ENCODE data around the gene DNAJB5. TPM values are rescaled to one million over a fixed set of nuclear protein-coding genes. Genes with fewer than 3 reads are reported as not detected.

DNAJB5 gene
- total and polyA plus RNA-seq, 9 donors = 17.8 to 51.5 (median 30.4) TPM

GRCh38 chr9:35026671-35027070 is 37.1 kb downstream of the DNAJB5 start:
- no peaks in the 10 kb centered on the region for H3K36me3 ChIP-seq (ENCODE audit: control insufficient read depth, insufficient read depth, low read length)
- H3K27me3 ChIP-seq (ENCODE audit: control insufficient read depth, insufficient read depth, low read length) = no peaks in the 10 kb centered on the region
- H3K27ac ChIP-seq (ENCODE audit: low read length) = no peak overlapping the region
- 100% methylated on average over 1 of the region's 3 CpGs for WGBS (ENCODE audit: insufficient coverage)
- no peaks in the 10 kb centered on the region for H3K9me3 ChIP-seq (replicated peaks; ENCODE audit: control insufficient read depth, low read depth, low read length)
- DNase-seq = no peak
- no peak overlapping the region for H3K4me3 ChIP-seq (ENCODE audit: low read length)
- no peaks in the 10 kb centered on the region for H3K4me1 ChIP-seq (ENCODE audit: control insufficient read depth, insufficient read depth, low read length)

GRCh38 chr9:35027374-35027773 is 37.8 kb downstream of the DNAJB5 start:
- no peak for DNase-seq
- Histone ChIP-seq H3K4me1 (ENCODE audit: control insufficient read depth, insufficient read depth, low read length) (no peaks in the 10 kb centered on the region), H3K9me3 (replicated peaks; ENCODE audit: control insufficient read depth, low read depth, low read length) (no peaks in the 10 kb centered on the region), H3K36me3 (ENCODE audit: control insufficient read depth, insufficient read depth, low read length) (no peaks in the 10 kb centered on the region), H3K27ac (ENCODE audit: low read length) (no peak overlapping the region), H3K4me3 (ENCODE audit: low read length) (no peak overlapping the region), H3K27me3 (ENCODE audit: control insufficient read depth, insufficient read depth, low read length) (no peaks in the 10 kb centered on the region)
- no CpG with 5 or more reads among the region's 1 CpG for WGBS (ENCODE audit: insufficient coverage)

GRCh38 chr9:35027860-35028259 is 38.3 kb downstream of the DNAJB5 start:
- DNase-seq = no peak
- H3K9me3 ChIP-seq (replicated peaks; ENCODE audit: control insufficient read depth, low read depth, low read length) = no peaks in the 10 kb centered on the region
- no peaks in the 10 kb centered on the region for H3K27me3 ChIP-seq (ENCODE audit: control insufficient read depth, insufficient read depth, low read length)
- H3K4me3 ChIP-seq (ENCODE audit: low read length) = no peak overlapping the region
- no peak overlapping the region for H3K27ac ChIP-seq (ENCODE audit: low read length)
- no peaks in the 10 kb centered on the region for H3K36me3 ChIP-seq (ENCODE audit: control insufficient read depth, insufficient read depth, low read length)
- no peaks in the 10 kb centered on the region for H3K4me1 ChIP-seq (ENCODE audit: control insufficient read depth, insufficient read depth, low read length)
- WGBS (ENCODE audit: insufficient coverage) = no CpG with 5 or more reads among the region's 1 CpG

DNA sequence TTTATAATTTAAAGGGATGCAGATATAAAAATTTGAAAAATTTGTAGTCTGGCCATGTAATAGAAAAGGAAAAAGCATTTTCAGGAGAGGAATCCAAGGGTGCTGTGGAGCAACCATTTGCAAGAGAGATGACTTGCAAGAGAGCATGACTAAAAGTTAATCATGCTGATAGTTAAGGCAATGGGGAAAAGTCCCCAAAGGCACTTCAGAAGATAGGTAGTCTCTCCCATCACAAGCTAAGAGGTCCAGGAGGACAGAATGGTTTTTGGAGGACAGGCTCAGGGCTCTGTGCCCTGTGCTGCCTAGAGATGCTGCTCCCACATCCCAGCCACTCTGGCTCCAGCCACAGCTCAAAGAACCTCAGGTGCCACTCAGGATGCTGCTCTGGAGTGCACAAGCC is 38.8 kb downstream of the DNAJB5 start:
- Histone ChIP-seq H3K27ac (ENCODE audit: low read length) (no peak overlapping the region), H3K9me3 (replicated peaks; ENCODE audit: control insufficient read depth, low read depth, low read length) (no peaks in the 10 kb centered on the region), H3K4me3 (ENCODE audit: low read length) (no peak overlapping the region), H3K27me3 (ENCODE audit: control insufficient read depth, insufficient read depth, low read length) (no peaks in the 10 kb centered on the region), H3K36me3 (ENCODE audit: control insufficient read depth, insufficient read depth, low read length) (no peaks in the 10 kb centered on the region), H3K4me1 (ENCODE audit: control insufficient read depth, insufficient read depth, low read length) (no peaks in the 10 kb centered on the region)
- DNase-seq = no peak

DNA sequence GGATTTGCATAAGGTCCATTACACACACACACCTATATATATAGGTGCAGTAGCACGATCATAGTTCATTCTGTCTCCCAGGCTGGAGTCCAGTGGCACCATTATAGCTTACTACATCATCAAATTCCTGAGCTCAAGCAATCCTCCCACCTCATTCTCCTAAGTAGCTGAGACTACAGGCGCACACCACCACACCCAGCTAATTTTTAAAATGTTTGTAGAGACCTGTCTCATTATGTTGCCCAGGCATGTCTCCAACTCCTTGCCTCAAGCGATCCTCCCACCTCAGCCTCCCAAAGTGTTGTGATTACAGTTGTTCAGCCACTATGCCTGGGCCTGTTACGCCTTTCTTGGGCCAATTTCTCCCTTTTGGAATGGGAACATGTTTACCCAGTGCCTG is 39.7 kb downstream of the DNAJB5 start:
- no peak overlapping the region for H3K4me3 ChIP-seq (ENCODE audit: low read length)
- no peak overlapping the region for H3K27ac ChIP-seq (ENCODE audit: low read length)
- no peaks in the 10 kb centered on the region for H3K9me3 ChIP-seq (replicated peaks; ENCODE audit: control insufficient read depth, low read depth, low read length)
- no peaks in the 10 kb centered on the region for H3K27me3 ChIP-seq (ENCODE audit: control insufficient read depth, insufficient read depth, low read length)
- no peaks in the 10 kb centered on the region for H3K4me1 ChIP-seq (ENCODE audit: control insufficient read depth, insufficient read depth, low read length)
- no CpG with 5 or more reads among the region's 4 CpGs for WGBS (ENCODE audit: insufficient coverage)
- no peaks in the 10 kb centered on the region for H3K36me3 ChIP-seq (ENCODE audit: control insufficient read depth, insufficient read depth, low read length)
- no peak for DNase-seq

DNA sequence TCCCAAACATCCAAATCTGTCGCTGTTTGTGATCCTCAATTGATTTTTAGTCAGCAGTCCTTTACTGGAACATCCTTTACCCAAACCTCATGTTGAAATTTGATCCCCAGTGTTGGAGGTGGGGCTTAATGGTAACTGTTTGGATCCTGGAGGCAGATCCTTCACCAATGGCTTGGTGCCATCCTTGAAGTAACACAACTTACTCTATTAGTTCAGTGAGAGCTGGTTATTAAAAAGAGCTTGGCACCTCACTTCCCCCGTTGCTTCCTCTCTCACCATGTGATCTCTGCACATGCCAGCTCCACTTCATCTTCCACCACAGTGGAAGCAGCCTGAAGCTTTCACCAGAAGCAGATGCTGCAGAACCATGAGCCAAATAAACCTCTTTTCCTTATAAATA is 40.3 kb downstream of the DNAJB5 start:
- Histone ChIP-seq H3K4me1 (ENCODE audit: control insufficient read depth, insufficient read depth, low read length) (no peaks in the 10 kb centered on the region), H3K4me3 (ENCODE audit: low read length) (no peak overlapping the region), H3K9me3 (replicated peaks; ENCODE audit: control insufficient read depth, low read depth, low read length) (no peaks in the 10 kb centered on the region), H3K27ac (ENCODE audit: low read length) (no peak overlapping the region), H3K27me3 (ENCODE audit: control insufficient read depth, insufficient read depth, low read length) (no peaks in the 10 kb centered on the region), H3K36me3 (ENCODE audit: control insufficient read depth, insufficient read depth, low read length) (no peaks in the 10 kb centered on the region)
- no CpG with 5 or more reads among the region's 2 CpGs for WGBS (ENCODE audit: insufficient coverage)
- DNase-seq = no peak

DNA sequence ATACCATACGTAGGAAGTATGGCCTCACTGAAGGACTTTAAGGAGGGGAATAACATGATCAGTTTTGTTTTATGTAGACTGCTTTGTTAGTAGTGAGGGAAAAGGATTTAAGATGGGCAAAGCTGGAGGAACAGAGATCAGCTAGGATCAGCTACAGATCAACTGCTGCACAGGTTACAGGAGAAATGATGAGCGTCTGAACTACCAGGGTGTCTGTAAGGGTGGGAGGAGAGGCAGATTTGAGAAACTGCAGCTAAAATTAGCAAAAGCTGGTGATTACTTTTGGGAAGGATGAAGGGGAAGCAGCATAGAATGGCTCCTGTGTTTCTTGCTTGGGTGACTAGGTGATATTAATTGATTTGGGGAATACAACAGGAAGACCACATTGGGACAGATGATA is 43.6 kb downstream of the DNAJB5 start:
- H3K27ac ChIP-seq (ENCODE audit: low read length) = no peak overlapping the region
- H3K4me3 ChIP-seq (ENCODE audit: low read length) = no peak overlapping the region
- DNase-seq = no peak
- no peaks in the 10 kb centered on the region for H3K27me3 ChIP-seq (ENCODE audit: control insufficient read depth, insufficient read depth, low read length)
- no peaks in the 10 kb centered on the region for H3K9me3 ChIP-seq (replicated peaks; ENCODE audit: control insufficient read depth, low read depth, low read length)
- peaks cover 3% of the 10 kb centered on the region for H3K36me3 ChIP-seq (ENCODE audit: control insufficient read depth, insufficient read depth, low read length)
- WGBS (ENCODE audit: insufficient coverage) = 70% methylated on average over 2 of the region's 2 CpGs
- peaks cover 7% of the 10 kb centered on the region for H3K4me1 ChIP-seq (ENCODE audit: control insufficient read depth, insufficient read depth, low read length)

- peak; percentile 53 for DNase-seq
Observed at GRCh38 chr9:35035851-35036701, 46.5 kb downstream of the DNAJB5 start.

DNA sequence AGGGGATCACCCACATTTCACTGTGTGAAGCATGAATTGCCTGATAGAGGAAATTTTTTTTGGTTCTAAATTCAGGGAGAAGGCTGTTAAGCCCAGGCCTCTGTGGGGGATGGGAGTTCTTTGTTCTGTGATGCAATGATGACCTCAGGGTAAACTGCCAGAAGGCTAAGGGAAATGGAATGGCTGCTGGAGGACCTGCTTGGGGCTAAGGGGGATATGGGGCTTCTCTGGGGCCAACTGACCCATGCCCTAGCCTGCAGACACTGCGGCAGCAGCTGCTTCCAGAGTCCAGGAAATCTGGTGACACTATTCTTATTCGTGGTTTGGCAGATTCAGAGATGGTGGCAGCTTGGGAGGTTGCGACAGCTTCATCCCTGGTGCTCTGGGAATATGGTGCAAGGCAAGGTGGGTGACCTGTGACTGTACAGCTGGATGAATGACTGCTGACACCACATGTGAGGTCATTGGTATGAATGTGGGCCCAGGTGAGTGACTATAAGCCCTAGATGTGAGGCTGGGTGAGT is 52.6 kb downstream of the DNAJB5 start:
- DNase-seq = no peak
- 76% methylated on average over 3 of the region's 3 CpGs for WGBS (ENCODE audit: insufficient coverage)
- Histone ChIP-seq H3K4me1 (ENCODE audit: control insufficient read depth, insufficient read depth, low read length) (no peaks in the 10 kb centered on the region), H3K36me3 (ENCODE audit: control insufficient read depth, insufficient read depth, low read length) (peaks cover 37% of the 10 kb centered on the region), H3K27me3 (ENCODE audit: control insufficient read depth, insufficient read depth, low read length) (no peaks in the 10 kb centered on the region), H3K4me3 (ENCODE audit: low read length) (no peak overlapping the region), H3K27ac (ENCODE audit: low read length) (no peak overlapping the region), H3K9me3 (replicated peaks; ENCODE audit: control insufficient read depth, low read depth, low read length) (no peaks in the 10 kb centered on the region)

More at GRCh38 chr9:35035851-35036701, 46.5 kb downstream of the DNAJB5 start:
- Histone ChIP-seq H3K36me3 (ENCODE audit: control insufficient read depth, insufficient read depth, low read length) (peaks cover 3% of the 10 kb centered on the region), H3K4me3 (ENCODE audit: low read length) (peak overlapping the region; percentile 28), H3K9me3 (replicated peaks; ENCODE audit: control insufficient read depth, low read depth, low read length) (no peaks in the 10 kb centered on the region), H3K27me3 (ENCODE audit: control insufficient read depth, insufficient read depth, low read length) (no peaks in the 10 kb centered on the region), H3K4me1 (ENCODE audit: control insufficient read depth, insufficient read depth, low read length) (peaks cover 7% of the 10 kb centered on the region), H3K27ac (ENCODE audit: low read length) (no peak overlapping the region)
- WGBS (ENCODE audit: insufficient coverage) = 26% methylated on average over 40 of the region's 48 CpGs

DNA sequence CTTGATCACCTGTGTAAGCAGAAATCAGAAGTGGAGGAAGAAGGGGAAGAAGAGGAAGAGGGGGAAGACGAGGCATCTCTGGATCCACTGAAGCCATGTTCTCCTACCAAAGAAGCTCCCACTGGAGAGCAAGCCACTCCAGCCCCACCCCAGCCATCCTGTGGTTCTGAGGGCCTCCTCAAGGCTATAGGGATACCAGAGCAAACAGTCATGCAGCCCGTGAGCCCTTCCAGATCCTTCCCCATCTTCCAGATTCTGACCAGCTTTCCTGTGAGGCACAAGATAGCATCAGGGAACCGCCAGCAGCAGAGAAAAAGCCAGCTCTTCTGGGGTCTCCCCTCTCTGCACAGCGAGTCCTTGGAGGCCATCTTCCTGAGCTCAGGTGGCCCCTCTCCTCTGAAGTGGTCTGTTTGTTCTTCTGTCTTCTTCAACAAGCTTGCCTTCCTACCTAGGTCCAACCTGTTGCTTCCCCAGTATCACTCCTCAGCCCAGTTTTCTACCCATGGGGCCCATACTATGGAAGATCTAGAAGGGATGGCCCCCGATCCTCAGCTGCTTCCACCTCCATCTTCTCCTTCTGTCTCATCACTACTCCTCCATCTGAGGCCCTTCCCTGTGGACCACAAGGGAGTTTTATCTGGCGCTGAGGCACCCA is 53.5 kb downstream of the DNAJB5 start:
- H3K36me3 ChIP-seq (ENCODE audit: control insufficient read depth, insufficient read depth, low read length) = peaks cover 43% of the 10 kb centered on the region
- H3K4me3 ChIP-seq (ENCODE audit: low read length) = no peak overlapping the region
- no peak for DNase-seq
- 88% methylated on average over 4 of the region's 6 CpGs for WGBS (ENCODE audit: insufficient coverage)
- no peaks in the 10 kb centered on the region for H3K27me3 ChIP-seq (ENCODE audit: control insufficient read depth, insufficient read depth, low read length)
- no peaks in the 10 kb centered on the region for H3K9me3 ChIP-seq (replicated peaks; ENCODE audit: control insufficient read depth, low read depth, low read length)
- no peak overlapping the region for H3K27ac ChIP-seq (ENCODE audit: low read length)
- H3K4me1 ChIP-seq (ENCODE audit: control insufficient read depth, insufficient read depth, low read length) = no peaks in the 10 kb centered on the region
